ENCODE measurements around the gene DHX35.

DNA sequence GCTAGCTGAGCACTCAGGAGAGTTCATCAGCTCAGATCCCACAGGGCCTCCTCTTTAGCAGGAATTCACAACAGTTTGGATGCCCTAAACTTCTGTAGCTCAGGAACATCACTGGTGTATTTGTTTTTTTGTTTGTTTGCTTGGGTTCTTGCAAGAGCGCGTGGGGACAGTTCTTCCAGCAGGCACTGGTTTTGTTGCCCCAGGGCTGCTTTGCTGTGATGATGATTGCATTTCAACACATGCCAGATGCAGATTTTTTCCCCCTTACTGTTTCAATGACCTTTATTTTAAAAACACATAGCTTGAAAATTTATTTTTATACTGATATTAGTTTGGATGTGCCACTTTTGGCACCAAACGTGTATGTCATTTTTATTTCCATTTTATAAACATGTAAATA, 77.1 kb downstream of the DHX35 start:
- TF ChIP-seq, protein P1, sequence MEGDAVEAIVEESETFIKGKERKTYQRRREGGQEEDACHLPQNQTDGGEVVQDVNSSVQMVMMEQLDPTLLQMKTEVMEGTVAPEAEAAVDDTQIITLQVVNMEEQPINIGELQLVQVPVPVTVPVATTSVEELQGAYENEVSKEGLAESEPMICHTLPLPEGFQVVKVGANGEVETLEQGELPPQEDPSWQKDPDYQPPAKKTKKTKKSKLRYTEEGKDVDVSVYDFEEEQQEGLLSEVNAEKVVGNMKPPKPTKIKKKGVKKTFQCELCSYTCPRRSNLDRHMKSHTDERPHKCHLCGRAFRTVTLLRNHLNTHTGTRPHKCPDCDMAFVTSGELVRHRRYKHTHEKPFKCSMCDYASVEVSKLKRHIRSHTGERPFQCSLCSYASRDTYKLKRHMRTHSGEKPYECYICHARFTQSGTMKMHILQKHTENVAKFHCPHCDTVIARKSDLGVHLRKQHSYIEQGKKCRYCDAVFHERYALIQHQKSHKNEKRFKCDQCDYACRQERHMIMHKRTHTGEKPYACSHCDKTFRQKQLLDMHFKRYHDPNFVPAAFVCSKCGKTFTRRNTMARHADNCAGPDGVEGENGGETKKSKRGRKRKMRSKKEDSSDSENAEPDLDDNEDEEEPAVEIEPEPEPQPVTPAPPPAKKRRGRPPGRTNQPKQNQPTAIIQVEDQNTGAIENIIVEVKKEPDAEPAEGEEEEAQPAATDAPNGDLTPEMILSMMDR (IDR thresholded peaks at IDR 0.05 in 4 of 5, conservative IDR thresholded peaks at IDR 0.05 in 1 of 5), result no peak
- TF ChIP-seq POLR2A (IDR thresholded peaks at IDR 0.05), result no peak

Data from gastrocnemius medialis (tissue), 4 donors.